HUDEP-2 (cell line): ENCODE measurements around the gene ADAMTS8.

Source experiments
- DNase-seq, 76 experiments: peaks; one replicate each; lab custom pipeline; 2025; ENCODE audit not compliant: unreplicated experiment in 76 of 76; lab: John Stamatoyannopoulos, UW

Gene ADAMTS8

DNA sequence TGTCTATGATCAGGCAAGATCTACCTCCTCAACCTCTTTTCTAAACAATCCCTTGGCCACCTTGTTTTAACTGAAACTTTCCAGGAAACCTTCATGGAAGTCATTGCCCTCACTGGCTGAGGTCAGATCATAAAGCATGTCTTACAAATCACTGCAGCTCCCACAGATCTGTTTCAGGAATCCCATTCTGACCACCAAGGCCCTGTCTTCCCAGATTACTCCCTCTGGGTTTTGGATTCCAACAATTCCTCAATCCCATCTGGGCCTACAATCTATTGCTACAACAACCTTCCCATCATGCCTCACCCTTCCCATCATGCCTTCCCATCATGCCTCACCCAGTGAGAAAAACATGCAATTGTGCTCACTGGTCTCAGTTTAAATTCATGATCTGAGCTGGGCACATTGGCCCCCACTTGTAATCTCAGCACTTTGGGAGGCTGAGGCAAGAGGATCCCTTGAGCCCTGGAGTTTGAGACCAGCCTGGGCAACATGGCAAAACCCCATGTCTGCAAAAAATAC, 35.9 kb upstream of the ADAMTS8 start:
- DNase-seq = no peak

DNA sequence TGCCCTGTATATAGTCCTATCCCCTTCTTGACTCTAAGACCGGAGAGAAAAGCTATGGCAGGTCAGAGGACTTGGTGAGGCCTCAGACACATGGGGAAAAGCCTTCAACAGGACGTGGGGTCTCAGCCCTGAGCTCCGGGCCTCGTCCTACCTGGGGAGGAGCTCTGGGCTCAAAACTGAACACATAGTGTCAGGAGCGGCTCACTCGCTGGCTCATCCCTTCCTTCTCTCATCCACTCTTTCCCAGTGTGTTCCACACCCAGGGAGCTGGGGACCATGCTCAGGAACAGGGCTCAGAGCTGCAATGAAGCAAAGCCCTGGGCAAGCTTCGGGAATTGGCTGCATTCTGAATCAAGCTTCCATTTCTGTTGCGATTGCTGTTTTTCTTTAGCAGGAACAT, 34.5 kb upstream of the ADAMTS8 start:
- DNase-seq = no peak

DNA sequence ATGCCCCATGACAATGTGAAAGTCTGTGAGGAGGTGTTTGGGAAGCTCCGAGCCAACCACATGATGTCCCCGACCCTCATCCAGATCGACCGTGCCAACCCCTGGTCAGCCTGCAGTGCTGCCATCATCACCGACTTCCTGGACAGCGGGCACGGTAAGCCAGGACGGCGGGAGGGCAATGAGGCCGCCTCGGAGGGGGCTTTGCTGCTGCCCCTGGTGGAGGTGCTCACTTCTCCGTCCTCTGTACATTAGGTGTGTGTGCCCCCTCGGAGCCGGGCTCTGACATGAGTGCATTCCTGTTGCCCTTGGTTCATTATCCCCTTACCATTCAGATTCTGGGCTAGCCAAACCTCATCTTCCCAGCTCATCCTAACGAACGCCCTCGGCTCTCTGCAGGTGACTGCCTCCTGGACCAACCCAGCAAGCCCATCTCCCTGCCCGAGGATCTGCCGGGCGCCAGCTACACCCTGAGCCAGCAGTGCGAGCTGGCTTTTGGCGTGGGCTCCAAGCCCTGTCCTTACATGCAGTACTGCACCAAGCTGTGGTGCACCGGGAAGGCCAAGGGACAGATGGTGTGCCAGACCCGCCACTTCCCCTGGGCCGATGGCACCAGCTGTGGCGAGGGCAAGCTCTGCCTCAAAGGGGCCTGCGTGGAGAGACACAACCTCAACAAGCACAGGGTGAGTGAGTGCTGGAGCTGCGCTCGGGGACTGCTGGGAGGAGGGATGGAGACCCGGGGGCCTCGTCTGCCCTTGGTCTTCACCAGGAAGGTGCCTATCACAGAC, 33.9 kb upstream of the ADAMTS8 start:
- no peak for DNase-seq

DNA sequence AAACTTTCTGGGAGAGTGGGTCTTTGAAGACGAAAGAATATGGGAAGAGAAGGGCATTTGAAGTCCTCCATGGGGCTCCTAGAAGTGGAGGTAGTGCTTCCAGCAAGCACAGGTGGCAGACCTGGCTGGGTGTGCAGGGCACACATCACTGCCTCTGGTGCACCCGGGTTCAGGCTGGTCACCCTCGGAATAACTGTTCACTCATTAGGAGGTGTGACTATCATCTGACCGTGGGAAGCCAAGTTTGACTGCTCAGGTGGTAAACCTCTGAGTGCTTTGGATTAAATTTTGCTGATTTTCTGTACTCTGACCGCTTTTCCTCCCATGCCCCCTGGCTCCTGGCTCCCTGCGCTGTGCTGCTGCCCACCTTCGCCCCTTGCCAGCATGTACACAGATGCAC, 31.1 kb upstream of the ADAMTS8 start:
- no peak for DNase-seq

DNA sequence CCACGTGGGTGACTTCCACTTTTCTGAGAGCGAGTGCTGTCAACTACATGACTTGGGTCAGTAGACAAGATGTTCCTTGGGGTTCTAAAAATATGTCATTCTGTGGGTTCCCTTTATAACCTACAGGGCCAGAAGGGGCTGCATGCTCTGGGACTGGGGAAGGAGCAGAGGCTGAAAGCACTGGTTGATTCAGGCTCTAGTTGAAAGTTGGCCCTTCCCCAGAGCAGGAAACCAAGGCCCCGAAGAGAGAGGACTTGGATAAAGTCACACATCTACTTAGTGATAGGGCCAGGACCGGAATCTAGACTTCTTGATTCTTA, 30.0 kb upstream of the ADAMTS8 start:
- no peak for DNase-seq

DNA sequence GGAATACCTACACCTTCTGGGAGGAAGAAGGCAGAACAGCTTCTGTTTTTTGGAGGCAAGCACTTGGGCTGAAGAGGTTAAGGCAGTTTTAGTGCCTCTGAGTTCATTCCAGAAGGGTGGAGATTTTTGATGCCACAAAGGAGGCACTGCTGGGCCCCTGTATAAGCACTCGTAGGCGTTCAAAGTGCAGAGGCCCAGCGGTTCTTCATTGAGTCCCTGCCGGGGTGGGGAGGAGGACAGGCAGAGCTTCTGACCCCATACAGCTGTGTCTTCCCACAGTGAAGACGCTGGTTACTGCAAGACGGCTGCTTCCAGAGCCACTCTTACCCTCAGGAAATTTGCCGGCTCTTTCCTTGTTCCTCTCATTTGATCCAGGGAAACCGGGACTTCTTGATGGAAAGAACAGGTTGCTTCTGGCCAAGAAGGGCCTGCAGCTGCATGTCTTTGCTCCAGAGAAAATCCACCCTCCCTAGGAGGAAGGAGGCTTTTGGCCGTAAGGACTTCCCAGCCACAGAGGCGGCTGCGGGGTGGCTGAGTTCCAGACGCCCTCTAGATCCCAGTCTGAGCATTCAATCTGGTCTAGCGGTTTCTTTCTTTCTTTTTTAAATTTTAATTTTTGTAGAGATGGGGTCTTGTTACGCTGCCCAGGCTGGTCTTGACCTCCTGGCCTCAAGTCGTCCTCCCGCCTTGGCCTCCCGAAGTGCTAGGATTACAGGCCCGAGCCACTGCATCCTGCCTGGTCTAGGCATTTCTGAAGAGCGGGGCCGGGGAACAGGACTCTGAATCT, 29.4 kb upstream of the ADAMTS8 start:
- DNase-seq = no peak

DNA sequence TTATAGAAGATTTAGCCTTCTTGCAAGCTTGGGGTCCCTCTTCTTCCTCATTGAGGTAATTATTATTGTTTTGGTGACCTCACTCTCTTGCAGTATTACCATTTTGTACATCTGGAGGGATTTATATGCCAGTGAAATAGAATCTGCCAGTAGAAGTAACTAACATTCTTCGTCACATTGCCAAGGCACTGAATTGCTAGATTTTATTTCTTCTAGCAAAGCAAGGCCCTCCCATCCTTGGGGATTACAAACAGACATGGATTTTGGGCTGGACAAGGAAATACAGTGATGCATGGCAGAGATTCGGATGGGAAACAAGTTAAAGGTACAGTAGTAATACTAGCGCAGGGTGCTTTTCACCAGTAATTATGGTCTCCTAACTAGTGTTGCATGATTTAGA, 27.9 kb upstream of the ADAMTS8 start:
- no peak for DNase-seq

DNA sequence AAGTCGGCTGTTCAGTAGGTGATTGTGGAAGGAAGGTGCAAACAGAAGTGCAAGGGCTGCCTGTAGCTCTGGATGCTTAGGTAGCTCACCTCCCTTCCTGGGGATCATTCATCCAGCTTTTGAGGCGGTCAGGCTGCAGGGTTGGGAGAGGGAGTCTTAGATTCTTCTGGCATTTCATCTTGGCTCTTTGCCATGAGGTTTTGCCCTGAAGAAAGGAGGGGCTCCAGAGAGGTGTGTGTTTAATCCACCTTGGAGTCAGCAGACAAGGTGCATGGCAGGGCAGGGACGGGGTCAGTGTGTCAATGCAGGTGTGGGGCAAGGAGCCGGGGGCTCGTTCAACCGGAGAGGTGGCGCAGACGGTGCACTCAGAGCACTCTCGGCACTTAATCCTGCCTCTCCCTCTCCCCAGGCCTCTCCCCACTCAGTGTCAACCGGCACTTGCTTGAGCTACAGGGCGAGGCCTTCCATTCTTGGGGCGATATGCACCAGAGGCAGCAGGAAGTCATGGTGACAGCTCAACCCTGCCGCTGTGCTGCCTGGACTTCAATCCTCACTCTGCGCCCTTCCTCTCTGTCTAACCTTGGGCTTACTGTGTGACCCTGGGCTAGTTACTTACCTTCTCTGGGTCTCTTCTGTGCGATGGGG, 27.2 kb upstream of the ADAMTS8 start:
- no peak for DNase-seq

DNA sequence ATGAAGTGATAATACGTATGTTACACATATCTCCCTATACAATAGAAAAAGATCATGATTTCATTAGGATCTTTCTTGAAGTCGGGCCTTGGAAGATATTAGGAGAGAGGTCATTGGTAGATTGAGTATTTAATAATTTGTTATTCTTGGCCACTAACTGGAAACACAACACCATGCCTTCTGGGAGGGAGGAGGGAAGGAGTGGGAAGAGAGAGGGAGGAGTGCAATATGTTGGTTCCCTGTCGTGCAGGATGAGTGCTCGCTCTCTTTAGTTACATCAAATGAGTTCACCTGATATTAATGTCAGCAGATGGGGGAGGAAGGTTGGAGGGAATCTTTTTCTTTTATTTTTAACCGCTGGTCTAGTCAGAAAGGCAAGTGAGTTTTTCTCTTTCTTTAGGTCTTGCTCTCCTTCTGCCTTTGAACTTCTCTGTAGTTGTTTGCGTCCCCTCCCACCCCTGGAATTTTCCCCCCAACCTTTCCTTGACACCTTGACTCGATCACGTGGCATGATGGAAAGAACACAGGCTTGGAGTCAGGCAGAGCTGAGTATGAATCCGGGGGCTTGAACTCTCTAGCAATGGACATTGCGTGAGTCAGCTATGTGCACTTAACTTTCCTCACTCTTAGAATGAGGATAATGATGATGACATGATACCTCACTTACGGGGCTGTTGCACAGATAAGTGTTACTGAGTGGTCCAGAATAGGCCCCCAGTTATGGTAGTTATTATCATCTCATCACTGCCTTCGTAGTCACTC, 26.3 kb upstream of the ADAMTS8 start:
- no peak for DNase-seq

DNA sequence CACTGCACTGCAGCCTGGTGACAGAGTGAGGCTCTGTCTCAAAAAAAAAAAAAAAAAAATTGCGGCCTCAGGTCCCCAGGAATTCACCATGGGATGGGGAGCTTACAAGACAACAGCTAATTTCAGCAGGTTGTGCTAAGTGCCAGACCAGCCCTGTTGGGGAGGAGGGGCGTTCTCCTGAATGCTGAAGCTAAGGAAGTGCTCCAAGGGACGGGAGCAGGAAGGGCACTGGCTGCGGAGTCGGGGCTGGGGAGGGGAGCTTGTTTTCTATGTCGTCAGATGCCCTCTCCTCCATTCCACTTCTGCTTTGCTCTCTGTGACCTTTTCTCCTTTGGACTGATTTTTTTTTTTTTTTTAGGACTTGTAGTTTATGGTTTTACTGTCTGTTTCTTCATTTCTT, 24.5 kb upstream of the ADAMTS8 start:
- no peak for DNase-seq

DNA sequence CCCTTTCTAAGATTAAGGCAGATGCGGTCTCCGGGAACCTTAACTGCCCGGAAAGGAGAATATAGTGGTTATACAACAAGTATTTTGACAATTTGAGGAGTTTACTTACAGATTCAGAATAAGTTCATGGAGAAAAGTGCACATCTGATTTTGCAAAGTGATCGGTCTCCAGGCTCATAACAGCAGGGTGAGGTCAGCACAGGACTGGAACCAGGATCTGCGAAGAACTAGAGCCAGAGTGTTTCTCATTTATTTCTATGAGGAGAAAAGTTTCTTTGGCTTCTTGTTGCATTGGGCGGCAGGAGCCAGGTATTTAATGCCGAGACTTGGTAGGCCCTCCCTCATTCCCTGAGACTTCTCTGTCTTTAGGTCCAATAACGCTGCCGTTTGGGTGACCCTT, 23.8 kb upstream of the ADAMTS8 start:
- no peak for DNase-seq

DNA sequence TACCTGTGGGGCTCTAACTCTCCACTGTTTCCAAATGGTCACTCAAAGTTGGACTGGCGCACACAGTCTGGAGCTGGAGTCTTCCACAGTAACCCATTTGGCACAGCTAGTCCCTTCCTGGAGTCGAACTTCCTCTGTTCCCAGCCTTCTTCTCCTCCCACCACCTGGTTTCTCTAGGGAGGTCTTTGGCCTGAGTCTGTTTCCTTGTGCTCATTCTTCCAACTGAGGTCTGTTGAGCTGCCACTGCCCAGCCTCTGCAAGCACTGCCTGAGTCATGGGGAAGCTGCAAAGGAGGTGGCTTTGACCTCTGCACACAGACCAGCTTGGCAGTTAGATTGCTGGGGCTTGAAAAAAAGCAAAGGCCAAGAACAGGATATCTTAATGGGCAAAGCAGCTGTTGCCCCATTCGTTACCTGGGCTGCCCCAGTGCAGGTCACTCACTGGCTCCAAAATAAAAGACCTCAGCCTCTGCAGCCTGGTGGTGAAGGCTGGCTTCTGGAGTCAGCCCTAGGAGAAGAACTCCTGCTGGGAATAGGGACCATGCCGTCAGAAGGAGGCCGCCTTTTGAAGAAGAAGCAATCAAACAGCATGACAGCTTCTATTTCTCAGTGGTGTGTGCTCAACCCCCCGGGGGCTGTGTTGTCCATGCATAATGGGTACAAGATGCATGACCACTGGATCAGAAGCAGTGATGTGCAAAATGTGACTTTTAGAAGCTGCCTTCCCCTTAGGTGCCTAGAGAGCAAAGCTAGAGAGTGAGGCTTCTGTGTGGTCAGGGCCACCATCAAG, 23.0 kb upstream of the ADAMTS8 start:
- no peak for DNase-seq

DNA sequence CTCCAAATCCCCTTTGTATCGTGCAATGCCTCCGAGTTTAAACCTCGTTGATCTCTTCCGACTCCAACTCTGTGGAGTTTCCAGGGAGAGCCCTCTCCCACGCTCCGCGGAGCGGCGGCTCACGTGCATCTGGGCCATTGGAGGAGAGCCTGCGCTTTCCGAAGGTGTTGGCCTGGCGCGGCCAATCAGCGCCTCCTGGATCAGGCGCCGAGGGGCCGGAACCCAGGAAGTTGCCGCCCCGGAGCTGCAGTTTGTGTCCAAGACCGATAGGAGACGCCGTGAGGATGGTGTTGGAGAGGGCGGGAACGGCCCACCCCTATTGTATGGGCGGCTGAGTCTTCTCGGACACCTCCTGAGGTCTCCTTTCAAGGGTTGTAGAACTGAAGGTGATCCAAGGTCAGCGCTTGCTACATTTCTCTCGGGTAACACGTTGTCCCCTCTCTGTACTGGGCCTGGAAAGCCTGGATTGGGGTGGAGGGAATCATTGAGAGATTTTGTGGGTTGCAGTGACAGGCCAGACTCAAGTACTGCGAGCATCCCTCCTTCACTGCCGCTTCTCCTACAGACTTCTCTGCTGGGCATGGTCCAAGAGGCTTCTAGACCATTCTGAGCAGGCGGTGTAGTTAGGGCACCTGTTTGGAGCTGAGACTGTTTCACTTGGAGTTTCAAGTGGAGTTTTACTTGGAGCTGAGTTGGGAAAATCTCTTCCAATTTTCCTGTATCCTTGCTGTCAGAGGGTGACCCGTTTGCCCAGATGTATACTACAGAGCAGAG, 21.8 kb upstream of the ADAMTS8 start:
- no peak for DNase-seq

DNA sequence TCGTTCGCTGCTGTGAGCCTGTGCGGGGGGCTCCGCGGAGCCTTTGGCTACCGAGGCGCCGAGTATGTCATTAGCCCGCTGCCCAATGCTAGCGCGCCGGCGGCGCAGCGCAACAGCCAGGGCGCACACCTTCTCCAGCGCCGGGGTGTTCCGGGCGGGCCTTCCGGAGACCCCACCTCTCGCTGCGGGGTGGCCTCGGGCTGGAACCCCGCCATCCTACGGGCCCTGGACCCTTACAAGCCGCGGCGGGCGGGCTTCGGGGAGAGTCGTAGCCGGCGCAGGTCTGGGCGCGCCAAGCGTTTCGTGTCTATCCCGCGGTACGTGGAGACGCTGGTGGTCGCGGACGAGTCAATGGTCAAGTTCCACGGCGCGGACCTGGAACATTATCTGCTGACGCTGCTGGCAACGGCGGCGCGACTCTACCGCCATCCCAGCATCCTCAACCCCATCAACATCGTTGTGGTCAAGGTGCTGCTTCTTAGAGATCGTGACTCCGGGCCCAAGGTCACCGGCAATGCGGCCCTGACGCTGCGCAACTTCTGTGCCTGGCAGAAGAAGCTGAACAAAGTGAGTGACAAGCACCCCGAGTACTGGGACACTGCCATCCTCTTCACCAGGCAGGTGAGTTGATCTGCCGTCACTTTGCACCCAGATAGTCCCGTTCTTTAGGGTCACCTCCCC, 21.0 kb upstream of the ADAMTS8 start:
- DNase-seq = no peak

DNA sequence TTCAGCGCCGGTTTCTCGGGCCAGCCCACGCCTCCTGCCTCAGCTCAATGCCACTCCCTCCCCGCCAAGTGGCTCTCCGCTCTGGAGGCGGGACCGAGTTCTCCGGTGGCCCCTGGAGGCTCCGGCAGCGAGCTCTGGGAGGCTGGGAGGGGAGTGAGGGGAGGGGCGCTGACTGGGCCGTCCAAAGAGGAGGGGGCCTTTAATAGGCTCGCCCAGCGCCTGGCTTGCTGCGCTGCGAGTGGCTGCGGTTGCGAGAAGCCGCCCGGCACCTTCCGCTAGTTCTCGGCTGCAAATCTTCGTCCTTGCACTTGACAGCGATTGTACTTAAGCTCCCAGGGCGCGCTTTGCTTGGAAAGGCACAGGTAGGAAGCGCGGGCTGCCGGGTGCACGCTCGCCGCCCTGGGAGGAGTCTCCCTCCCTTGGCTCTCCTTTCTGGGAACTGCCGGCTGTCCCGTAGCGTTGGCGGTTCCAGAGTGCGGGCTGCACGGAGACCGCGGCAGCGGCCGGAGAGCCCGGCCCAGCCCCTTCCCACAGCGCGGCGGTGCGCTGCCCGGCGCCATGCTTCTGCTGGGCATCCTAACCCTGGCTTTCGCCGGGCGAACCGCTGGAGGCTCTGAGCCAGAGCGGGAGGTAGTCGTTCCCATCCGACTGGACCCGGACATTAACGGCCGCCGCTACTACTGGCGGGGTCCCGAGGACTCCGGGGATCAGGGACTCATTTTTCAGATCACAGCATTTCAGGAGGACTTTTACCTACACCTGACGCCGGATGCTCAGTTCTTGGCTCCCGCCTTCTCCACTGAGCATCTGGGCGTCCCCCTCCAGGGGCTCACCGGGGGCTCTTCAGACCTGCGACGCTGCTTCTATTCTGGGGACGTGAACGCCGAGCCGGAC, 20.3 kb upstream of the ADAMTS8 start, which contains the start of gene ADAMTS15:
Gene ADAMTS15, plus strand, starts transcription at position 230 of the 894 bp plus-strand sequence. Its CDS starts 329 bp downstream, at position 559.
- peak in 5 of 76 experiments; percentile 4 to 7 (median 6) for DNase-seq

DNA sequence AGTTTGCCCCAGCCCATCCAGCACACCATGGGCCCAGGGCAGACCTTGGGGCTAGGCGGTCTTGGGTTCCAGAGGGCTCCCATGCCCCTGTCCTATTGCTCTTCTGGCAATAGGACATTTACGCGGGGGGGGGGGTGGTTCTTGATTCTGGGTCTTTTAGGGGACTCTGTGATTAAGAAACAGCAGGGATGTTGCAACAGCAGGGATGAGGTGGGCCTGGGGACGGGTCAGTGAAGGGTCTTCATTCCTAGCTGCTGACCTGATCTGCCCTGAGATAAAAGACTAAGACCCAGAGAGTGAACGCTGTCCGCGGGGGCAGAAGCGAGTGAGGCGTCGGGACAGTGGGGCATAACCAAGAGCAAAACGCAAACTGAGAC, 19.6 kb upstream of the ADAMTS8 start:
- DNase-seq = no peak

DNA sequence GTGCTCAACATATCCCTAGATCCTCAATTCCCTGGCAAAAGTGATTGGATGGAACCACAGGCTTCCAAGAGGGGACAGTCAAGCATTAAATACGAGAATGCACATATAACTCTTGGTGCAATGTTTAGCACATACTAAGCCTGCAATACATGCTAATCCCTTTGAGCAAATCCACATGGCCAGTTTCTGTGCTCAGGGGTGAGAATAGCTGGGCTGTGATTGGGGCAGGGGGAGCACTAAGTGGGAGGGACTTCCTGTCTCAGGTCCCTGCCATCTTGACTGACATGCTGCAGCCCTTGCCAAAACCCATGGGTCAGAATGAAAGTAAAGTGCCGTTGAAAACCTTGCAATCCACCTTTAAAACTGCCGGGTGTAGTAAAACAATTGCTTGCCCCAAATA, 17.4 kb upstream of the ADAMTS8 start:
- DNase-seq = no peak

DNA sequence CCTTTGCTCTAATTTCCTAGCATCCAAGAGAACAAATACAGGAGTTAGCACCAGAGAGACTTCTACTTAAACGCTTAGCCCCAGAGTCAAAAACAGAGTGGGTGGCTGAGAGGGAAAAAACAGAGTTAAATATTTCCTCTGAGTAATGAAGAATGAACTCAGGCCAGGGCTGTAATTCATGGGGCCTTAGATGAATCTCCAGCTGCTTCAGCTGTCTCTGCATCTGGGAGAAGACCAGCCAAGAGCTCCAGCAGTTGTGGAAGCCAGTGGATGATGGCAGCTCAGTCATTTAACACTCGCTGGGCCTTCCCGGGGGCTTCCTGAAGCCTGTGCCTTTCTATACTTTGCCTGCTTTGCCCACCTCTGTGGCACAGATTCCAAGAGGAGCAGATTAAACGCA, 14.3 kb upstream of the ADAMTS8 start:
- DNase-seq = no peak
